Suppressor macrophage treated with lipopolysaccharide for 1 hour (primary cell): Measurements from ENCODE around the gene LIPG.

Source experiments
- DNase-seq, 3 donors: peaks; one replicate each; pipeline ENCODE4 v3.0.0-alpha.2; 2020 to 2022

The LIPG gene

DNA sequence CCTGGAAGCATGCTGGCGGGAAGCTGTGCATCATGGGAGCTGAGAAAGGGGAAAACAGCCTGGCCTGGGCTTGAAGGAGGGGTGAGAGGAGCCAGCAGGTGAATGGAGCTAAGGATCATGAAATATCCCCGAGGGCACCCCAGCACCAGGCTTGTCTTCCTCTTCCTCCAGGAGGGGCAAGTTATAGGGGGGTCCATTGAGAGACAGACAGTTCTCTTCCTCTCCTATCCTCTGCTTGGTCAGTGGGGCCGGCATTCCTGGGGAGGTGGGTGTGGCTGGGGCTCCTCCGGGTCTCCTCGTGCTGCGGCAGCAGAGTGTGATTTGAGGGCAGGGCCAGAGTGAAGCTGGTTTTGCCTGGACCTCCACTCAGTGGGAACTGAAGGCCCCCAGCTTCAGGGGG, 78.9 kb downstream of the LIPG start:
- no peak for DNase-seq

DNA sequence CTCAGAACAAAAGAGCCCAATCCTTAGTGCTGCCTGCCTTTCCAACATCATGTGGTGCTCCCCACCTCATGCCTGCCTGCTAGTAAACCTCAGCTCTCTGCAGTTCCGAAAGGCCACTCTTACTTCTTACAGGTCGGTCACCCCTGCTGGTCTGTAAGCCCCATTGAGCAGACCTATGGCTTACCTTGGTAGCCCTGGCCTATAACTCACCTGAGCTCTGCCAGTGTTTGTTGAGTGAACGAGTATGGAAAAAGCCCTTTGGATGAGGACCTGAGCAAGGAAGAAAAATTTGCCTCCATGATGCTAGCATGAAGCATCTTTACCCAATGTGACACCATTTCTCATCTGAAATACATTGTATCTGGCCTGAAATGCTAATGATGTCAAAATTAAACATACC, 83.3 kb downstream of the LIPG start:
- no peak for DNase-seq

DNA sequence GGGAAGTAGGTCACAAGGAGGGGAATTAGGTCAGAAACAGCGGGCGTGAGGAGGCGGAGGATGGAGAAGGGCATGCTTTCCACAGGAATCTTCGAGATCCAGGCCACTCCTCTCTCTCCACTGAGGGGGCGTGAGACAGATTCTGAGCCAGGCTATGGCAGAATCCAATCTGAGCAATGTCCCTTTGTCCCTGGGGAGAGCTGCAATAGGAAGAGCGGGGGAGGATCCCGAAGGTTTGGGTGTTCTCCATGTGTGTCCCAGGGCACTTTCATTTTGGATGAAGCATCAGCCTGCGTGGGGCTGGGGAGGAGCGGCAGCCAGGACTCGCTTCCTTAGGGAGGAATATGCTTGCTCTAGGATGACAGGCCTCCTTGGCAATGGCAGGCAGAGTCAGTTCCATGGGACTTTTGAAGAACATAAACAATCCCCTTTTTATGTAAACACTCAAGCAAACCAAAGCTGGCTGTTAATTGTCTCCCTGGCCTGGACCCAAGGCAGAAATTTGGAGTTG, 84.0 kb downstream of the LIPG start:
- peak; percentile 17 to 43 (median 28) for DNase-seq

DNA sequence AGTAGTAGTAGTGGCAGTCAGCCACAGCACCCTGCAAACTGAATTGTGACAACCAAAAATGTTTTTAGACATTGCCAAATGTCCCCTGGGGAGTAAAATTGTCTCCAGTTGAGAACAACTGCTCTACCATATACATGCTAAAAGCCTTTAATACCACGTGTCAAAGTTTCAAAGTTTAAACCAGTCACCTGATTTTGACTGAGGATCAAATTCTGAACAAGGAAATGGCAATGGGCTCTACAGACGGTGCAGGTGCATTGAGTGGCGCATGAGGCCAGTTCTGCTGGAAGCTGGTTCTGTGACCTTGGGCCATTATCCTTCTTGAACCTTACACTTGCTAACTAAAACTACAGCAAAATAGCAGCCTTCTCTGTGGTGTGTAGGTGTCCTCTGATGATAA, 85.0 kb downstream of the LIPG start:
- no peak for DNase-seq

DNA sequence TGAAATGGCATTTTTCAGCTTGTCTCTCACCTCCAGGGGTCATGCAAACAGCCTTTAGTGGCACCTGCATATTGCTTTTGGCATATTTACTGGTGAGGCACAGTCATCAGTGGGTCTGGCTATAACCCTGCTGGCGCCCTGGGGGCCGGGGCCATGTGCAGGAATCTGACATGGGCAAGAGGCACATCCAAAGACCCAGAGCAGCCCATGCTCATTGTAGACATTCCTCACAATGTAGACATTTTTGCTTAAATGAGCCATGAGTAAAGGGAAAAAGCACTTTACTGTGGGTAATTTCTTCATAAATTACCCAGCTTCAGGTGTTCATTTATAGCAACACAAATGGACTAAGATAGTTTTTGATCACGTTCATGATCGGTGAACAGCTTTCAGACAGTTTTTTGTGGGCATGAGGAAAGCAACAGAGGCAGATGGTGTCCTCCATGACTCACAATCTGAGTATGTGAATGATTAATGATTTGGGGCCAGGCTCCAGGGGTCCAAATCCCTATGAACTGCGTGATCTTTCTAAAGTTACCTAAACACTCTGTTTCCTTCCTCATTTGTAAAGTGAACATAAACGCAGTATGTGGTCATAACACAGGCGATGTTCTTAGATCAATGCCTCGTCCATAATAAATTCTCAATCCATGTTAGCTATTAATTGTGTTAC, 85.8 kb downstream of the LIPG start:
- DNase-seq, result no peak

DNA sequence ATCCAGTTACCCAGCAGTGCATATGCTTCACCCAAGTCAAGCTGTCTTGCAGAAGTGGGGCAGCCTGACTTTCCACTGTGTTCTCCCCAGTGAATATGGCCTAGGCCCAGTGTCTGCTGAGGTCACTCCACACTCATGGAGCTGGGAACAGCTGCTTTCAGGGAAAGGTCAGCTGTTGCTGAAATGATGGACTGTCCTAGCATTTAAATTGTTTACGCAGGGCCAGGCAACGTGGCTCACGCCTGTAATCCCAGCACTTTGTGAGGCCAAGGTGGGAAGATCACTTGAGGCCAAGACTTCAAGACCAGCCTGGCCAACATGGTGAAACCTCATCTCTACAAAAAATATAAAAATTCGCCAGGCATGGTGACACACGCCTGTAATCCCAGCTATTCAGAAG, 86.5 kb downstream of the LIPG start:
- DNase-seq, result no peak
